Measurements from ENCODE around the gene ATN1.
A peak's percentile ranks its signal among the peaks of the same experiment; 100 is the strongest.
"Not testable (repeated sequence)": the region's sequence is repeated elsewhere in the genome, so short reads cannot be mapped to it uniquely, and the experiment has no call there.

ATN1 gene

GRCh38 chr12:6903722-6904121, 24.0 kb upstream of the ATN1 start:
- H3K9ac ChIP-seq (ENCODE audit: low read length in 5 of 5): no peak overlapping the region
- H3K4me3 ChIP-seq (ENCODE audit: low read depth in 1 of 5, low read length in 5 of 5): no peak overlapping the region
- peaks cover 0 to 23% (median 15%) of the 10 kb centered on the region in 5 donors for H3K4me1 ChIP-seq (ENCODE audit: control insufficient read depth in 5 of 5, insufficient read depth in 5 of 5, low read length in 5 of 5)
- H3K27me3 ChIP-seq (ENCODE audit: control insufficient read depth in 5 of 5, insufficient read depth in 4 of 5, low read length in 5 of 5): no peaks in the 10 kb centered on the region
- peaks cover 0 to 19% (median 0%) of the 10 kb centered on the region in 5 donors for H3K36me3 ChIP-seq (ENCODE audit: control insufficient read depth in 5 of 5, insufficient read depth in 5 of 5, low read length in 5 of 5)
- no peaks in the 10 kb centered on the region for H3K9me3 ChIP-seq (ENCODE audit: control insufficient read depth in 5 of 5, low read length in 5 of 5)
- no peak overlapping the region for H3K27ac ChIP-seq (ENCODE audit: low read depth, low read length)

- Histone ChIP-seq H3K27me3 (ENCODE audit: control insufficient read depth in 5 of 5, insufficient read depth in 4 of 5, low read length in 5 of 5) (no peaks in the 10 kb centered on the region), H3K9ac (ENCODE audit: low read length in 5 of 5) (peak within 1 kb of the TSS; percentile 19 to 94 (median 66)), H3K36me3 (ENCODE audit: control insufficient read depth in 5 of 5, insufficient read depth in 5 of 5, low read length in 5 of 5) (peaks cover 0 to 19% (median 0%) of the 10 kb centered on the region in 5 donors), H3K4me3 (ENCODE audit: low read depth in 1 of 5, low read length in 5 of 5) (peak within 1 kb of the TSS; percentile 80 to 99 (median 92)), H3K4me1 (ENCODE audit: control insufficient read depth in 5 of 5, insufficient read depth in 5 of 5, low read length in 5 of 5) (peaks cover 0 to 21% (median 15%) of the 10 kb centered on the region in 5 donors), H3K9me3 (ENCODE audit: control insufficient read depth in 5 of 5, low read length in 5 of 5) (no peaks in the 10 kb centered on the region), H3K27ac (ENCODE audit: low read depth, low read length) (peak within 1 kb of the TSS; percentile 80)
Measured at GRCh38 chr12:6904280-6905276, 23.2 kb upstream of the ATN1 start, which contains the start of gene LRRC23. LRRC23 (plus strand) TSS chr12:6904822; CDS start chr12:6905634, 812 bp downstream.

- peak overlapping the region in 4 of 5 donors; percentile 47 to 94 (median 77) for H3K9ac ChIP-seq (ENCODE audit: low read length in 5 of 5)
- H3K27ac ChIP-seq (ENCODE audit: low read depth, low read length): peak overlapping the region; percentile 80
- H3K4me3 ChIP-seq (ENCODE audit: low read depth in 1 of 5, low read length in 5 of 5): peak overlapping the region; percentile 80 to 99 (median 92)
- H3K36me3 ChIP-seq (ENCODE audit: control insufficient read depth in 5 of 5, insufficient read depth in 5 of 5, low read length in 5 of 5): peaks cover 0 to 19% (median 0%) of the 10 kb centered on the region in 5 donors
- H3K4me1 ChIP-seq (ENCODE audit: control insufficient read depth in 5 of 5, insufficient read depth in 5 of 5, low read length in 5 of 5): peaks cover 0 to 16% (median 14%) of the 10 kb centered on the region in 5 donors
- H3K9me3 ChIP-seq (ENCODE audit: control insufficient read depth in 5 of 5, low read length in 5 of 5): no peaks in the 10 kb centered on the region
- H3K27me3 ChIP-seq (ENCODE audit: control insufficient read depth in 5 of 5, insufficient read depth in 4 of 5, low read length in 5 of 5): no peaks in the 10 kb centered on the region
Measured at GRCh38 chr12:6905414-6906040, 22.2 kb upstream of the ATN1 start.

DNA sequence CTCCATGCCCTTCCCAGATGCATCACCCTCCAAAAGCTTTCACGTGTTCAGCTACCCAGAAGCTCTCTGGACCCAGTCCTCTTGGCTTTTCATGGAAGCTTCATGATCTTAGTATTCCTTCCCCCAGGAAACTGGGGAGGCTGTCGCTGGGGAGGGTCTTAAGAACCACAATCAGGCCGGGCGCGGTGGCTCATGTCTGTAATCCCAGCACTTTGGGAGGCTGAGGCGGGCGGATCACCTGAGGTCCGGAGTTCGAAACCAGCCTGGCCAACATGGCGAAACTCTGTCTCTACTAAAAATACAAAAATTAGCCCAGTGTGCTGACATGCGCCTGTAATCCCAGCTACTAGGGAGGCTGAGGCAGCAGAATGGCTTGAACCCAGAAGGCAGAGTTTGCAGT, 19.6 kb upstream of the ATN1 start:
- H3K27ac ChIP-seq (ENCODE audit: low read depth, low read length); H3K4me3 ChIP-seq (ENCODE audit: low read depth in 1 of 5, low read length in 5 of 5); H3K9ac ChIP-seq (ENCODE audit: low read length in 5 of 5); H3K9me3 ChIP-seq (ENCODE audit: control insufficient read depth in 5 of 5, low read length in 5 of 5): not testable (repeated sequence)
- peaks cover 0 to 19% (median 0%) of the 10 kb centered on the region in 5 donors for H3K36me3 ChIP-seq (ENCODE audit: control insufficient read depth in 5 of 5, insufficient read depth in 5 of 5, low read length in 5 of 5)
- peaks cover 0 to 16% (median 14%) of the 10 kb centered on the region in 5 donors for H3K4me1 ChIP-seq (ENCODE audit: control insufficient read depth in 5 of 5, insufficient read depth in 5 of 5, low read length in 5 of 5)
- H3K27me3 ChIP-seq (ENCODE audit: control insufficient read depth in 5 of 5, insufficient read depth in 4 of 5, low read length in 5 of 5): peaks cover 0 to 12% (median 10%) of the 10 kb centered on the region in 5 donors

GRCh38 chr12:6909421-6910145, 18.2 kb upstream of the ATN1 start:
- peaks cover 0 to 19% (median 15%) of the 10 kb centered on the region in 5 donors for H3K4me1 ChIP-seq (ENCODE audit: control insufficient read depth in 5 of 5, insufficient read depth in 5 of 5, low read length in 5 of 5)
- H3K27ac ChIP-seq (ENCODE audit: low read depth, low read length): no peak overlapping the region
- peaks cover 0 to 19% (median 0%) of the 10 kb centered on the region in 5 donors for H3K36me3 ChIP-seq (ENCODE audit: control insufficient read depth in 5 of 5, insufficient read depth in 5 of 5, low read length in 5 of 5)
- no peak overlapping the region for H3K9ac ChIP-seq (ENCODE audit: low read length in 5 of 5)
- no peak overlapping the region for H3K4me3 ChIP-seq (ENCODE audit: low read depth in 1 of 5, low read length in 5 of 5)
- H3K9me3 ChIP-seq (ENCODE audit: control insufficient read depth in 5 of 5, low read length in 5 of 5): no peaks in the 10 kb centered on the region
- H3K27me3 ChIP-seq (ENCODE audit: control insufficient read depth in 5 of 5, insufficient read depth in 4 of 5, low read length in 5 of 5): peaks cover 5 to 20% (median 16%) of the 10 kb centered on the region in 5 donors

DNA sequence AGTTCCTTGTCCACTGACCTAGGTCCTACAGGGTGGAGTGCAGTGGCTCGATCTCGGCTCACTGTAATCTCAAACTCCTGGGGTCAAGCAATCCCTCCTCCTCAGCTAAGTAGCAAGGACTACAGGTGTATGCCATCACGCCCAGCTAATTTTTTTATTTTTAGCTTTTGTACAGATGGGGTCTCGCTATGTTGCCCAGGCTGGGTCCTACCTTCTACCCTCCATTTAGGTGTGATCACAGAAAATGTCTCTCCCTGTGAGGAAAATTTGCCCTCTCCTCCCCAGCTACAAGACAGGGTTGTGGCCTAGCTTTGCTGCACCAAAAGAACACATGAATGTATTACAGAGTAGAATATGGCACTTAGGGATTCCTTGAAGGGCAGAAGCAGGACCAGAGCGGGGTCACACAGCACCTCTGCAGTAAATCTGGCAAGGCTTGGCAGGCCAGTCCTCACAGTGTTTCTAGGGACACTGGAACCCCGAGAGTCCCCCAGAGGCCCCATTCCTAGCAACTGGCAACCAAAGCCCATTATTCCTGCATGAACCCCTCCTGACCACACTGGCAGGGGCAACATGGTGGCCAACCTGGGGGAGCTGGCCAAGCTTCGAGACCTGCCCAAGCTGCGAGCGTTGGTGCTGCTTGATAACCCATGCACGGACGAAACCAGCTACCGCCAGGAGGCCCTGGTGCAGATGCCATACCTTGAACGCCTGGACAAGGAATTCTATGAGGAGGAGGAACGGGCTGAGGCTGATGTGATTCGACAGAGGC, 15.4 kb upstream of the ATN1 start:
- peaks cover 0 to 9% (median 0%) of the 10 kb centered on the region in 5 donors for H3K36me3 ChIP-seq (ENCODE audit: control insufficient read depth in 5 of 5, insufficient read depth in 5 of 5, low read length in 5 of 5)
- H3K9ac ChIP-seq (ENCODE audit: low read length in 5 of 5): no peak overlapping the region
- no peaks in the 10 kb centered on the region for H3K9me3 ChIP-seq (ENCODE audit: control insufficient read depth in 5 of 5, low read length in 5 of 5)
- peaks cover 0 to 18% (median 14%) of the 10 kb centered on the region in 5 donors for H3K4me1 ChIP-seq (ENCODE audit: control insufficient read depth in 5 of 5, insufficient read depth in 5 of 5, low read length in 5 of 5)
- H3K4me3 ChIP-seq (ENCODE audit: low read depth in 1 of 5, low read length in 5 of 5): no peak overlapping the region
- H3K27me3 ChIP-seq (ENCODE audit: control insufficient read depth in 5 of 5, insufficient read depth in 4 of 5, low read length in 5 of 5): peaks cover 14 to 40% (median 35%) of the 10 kb centered on the region in 5 donors
- H3K27ac ChIP-seq (ENCODE audit: low read depth, low read length): no peak overlapping the region

GRCh38 chr12:6914246-6914946, 13.4 kb upstream of the ATN1 start, which contains the start of gene ENO2:
ENO2 (plus strand) TSS chr12:6914580; CDS start chr12:6915833, 1,253 bp downstream.
- H3K4me1 ChIP-seq (ENCODE audit: control insufficient read depth in 5 of 5, insufficient read depth in 5 of 5, low read length in 5 of 5): peaks cover 0 to 18% (median 14%) of the 10 kb centered on the region in 5 donors
- H3K4me3 ChIP-seq (ENCODE audit: low read depth in 1 of 5, low read length in 5 of 5): peak within 1 kb of the TSS; percentile 64 to 70 (median 68)
- H3K9ac ChIP-seq (ENCODE audit: low read length in 5 of 5): peak within 1 kb of the TSS in 3 of 5 donors; percentile 43 to 69 (median 51)
- no peak within 1 kb of the TSS for H3K27ac ChIP-seq (ENCODE audit: low read depth, low read length)
- H3K27me3 ChIP-seq (ENCODE audit: control insufficient read depth in 5 of 5, insufficient read depth in 4 of 5, low read length in 5 of 5): peaks cover 14 to 40% (median 35%) of the 10 kb centered on the region in 5 donors
- no peaks in the 10 kb centered on the region for H3K9me3 ChIP-seq (ENCODE audit: control insufficient read depth in 5 of 5, low read length in 5 of 5)
- peaks cover 0 to 4% (median 0%) of the 10 kb centered on the region in 5 donors for H3K36me3 ChIP-seq (ENCODE audit: control insufficient read depth in 5 of 5, insufficient read depth in 5 of 5, low read length in 5 of 5)

GRCh38 chr12:6914947-6915788, 12.6 kb upstream of the ATN1 start:
- H3K27me3 ChIP-seq (ENCODE audit: control insufficient read depth in 5 of 5, insufficient read depth in 4 of 5, low read length in 5 of 5): peaks cover 14 to 40% (median 35%) of the 10 kb centered on the region in 5 donors

More at GRCh38 chr12:6914947-6915788, 12.6 kb upstream of the ATN1 start:
- Histone ChIP-seq H3K36me3 (ENCODE audit: control insufficient read depth in 5 of 5, insufficient read depth in 5 of 5, low read length in 5 of 5) (peaks cover 0 to 5% (median 0%) of the 10 kb centered on the region in 5 donors), H3K27ac (ENCODE audit: low read depth, low read length) (no peak overlapping the region), H3K9me3 (ENCODE audit: control insufficient read depth in 5 of 5, low read length in 5 of 5) (no peaks in the 10 kb centered on the region), H3K4me3 (ENCODE audit: low read depth in 1 of 5, low read length in 5 of 5) (peak overlapping the region; percentile 64 to 70 (median 68)), H3K4me1 (ENCODE audit: control insufficient read depth in 5 of 5, insufficient read depth in 5 of 5, low read length in 5 of 5) (peaks cover 0 to 18% (median 14%) of the 10 kb centered on the region in 5 donors), H3K9ac (ENCODE audit: low read length in 5 of 5) (peak overlapping the region in 3 of 5 donors; percentile 43 to 54 (median 51))

All from subcutaneous abdominal adipose tissue (tissue), 5 donors.